ENCODE data around the gene TBL1Y. TPM values are rescaled to one million over a fixed set of nuclear protein-coding genes. Genes with fewer than 3 reads are reported as not detected.

Gene TBL1Y
- total and polyA plus RNA-seq, 2 of the 4 experiments (the other 2 are of a cell fraction): not detected

GRCh38 chrY:7102680-7103079 lies 192.2 kb downstream of the TBL1Y start:
- DNase-seq: no peak
- H3K56ac ChIP-seq (ENCODE audit: extremely low read depth, insufficient read depth, low read length): no peak overlapping the region
- no peak overlapping the region for H2AK9ac ChIP-seq (replicated peaks; ENCODE audit: low read depth, low read length, poor library complexity)
- no peak overlapping the region for H2AK5ac ChIP-seq (ENCODE audit: low read depth, low read length)
- dilution Hi-C loops (cut with HindIII; ENCODE audit: low sequenced_read_pairs, unreplicated experiment) (no loop called here), intact Hi-C loops (cut with micrococcal nuclease) (no loop called here), in situ Hi-C loops (cut with MboI; ENCODE audit: low sequenced_read_pairs) (no loop called here)
- ChIA-PET POLR2A (ENCODE audit: unreplicated experiment) (no interaction called here), CTCF (no interaction called here)
- no peak overlapping the region for H3K23ac ChIP-seq (ENCODE audit: low read depth, low read length)
- H2BK120ac ChIP-seq (ENCODE audit: low read depth, low read length): no peak overlapping the region
- no peak for TF ChIP-seq CHD1 (IDR thresholded peaks at IDR 0.05; ENCODE audit: low read depth, low read length)
- no peak overlapping the region for H2BK15ac ChIP-seq (ENCODE audit: low read depth, low read length)
- H3K27me3 ChIP-seq (ENCODE audit: control insufficient read depth, insufficient read depth, low read length): no peaks in the 10 kb centered on the region
- no peak overlapping the region for H4K5ac ChIP-seq (ENCODE audit: low read depth, low read length)
- H2AFZ ChIP-seq (replicated peaks; ENCODE audit: low read length, poor library complexity): no peak overlapping the region
- H3K9ac ChIP-seq (ENCODE audit: low read depth, low read length): no peak overlapping the region
- H3K27ac ChIP-seq (ENCODE audit: insufficient read depth, low read length): no peak overlapping the region
- ATAC-seq (ENCODE audit: low read depth): no peak
- no peaks in the 10 kb centered on the region for H3K36me3 ChIP-seq (ENCODE audit: control insufficient read depth, insufficient read depth, low read length)
- H3K18ac ChIP-seq (ENCODE audit: low read depth, low read length): no peak overlapping the region
- no peak overlapping the region for H3K4me3 ChIP-seq (ENCODE audit: insufficient read depth, low read depth, low read length)
- H3K79me1 ChIP-seq (ENCODE audit: low read depth in 1 of 2, low read length in 2 of 2): no peaks in the 10 kb centered on the region
- H2BK5ac ChIP-seq (ENCODE audit: low read depth, low read length, poor library complexity, severe bottlenecking): no peak overlapping the region
- H3K4me2 ChIP-seq (ENCODE audit: low read depth, low read length): no peak overlapping the region
- no peaks in the 10 kb centered on the region for H3K4me1 ChIP-seq (ENCODE audit: control insufficient read depth, insufficient read depth, low read length)
- H3K14ac ChIP-seq (replicated peaks; ENCODE audit: low read depth, low read length): no peak overlapping the region
- H3K9me3 ChIP-seq (ENCODE audit: control insufficient read depth, insufficient read depth, low read length): no peaks in the 10 kb centered on the region
- H3K4ac ChIP-seq (ENCODE audit: low read depth, low read length): no peak overlapping the region
- H2BK20ac ChIP-seq (ENCODE audit: low read depth, low read length): no peak overlapping the region
- WGBS, 2 experiments (ENCODE audit: extremely low coverage in 2 of 2, insufficient read length in 1 of 2): no CpG with 5 or more reads among the region's 1 CpG
- no peaks in the 10 kb centered on the region for H3K9me1 ChIP-seq (ENCODE audit: insufficient read depth, low read length)
- H4K20me1 ChIP-seq (ENCODE audit: insufficient read depth, low read length): no peaks in the 10 kb centered on the region
- H4K91ac ChIP-seq (ENCODE audit: insufficient read depth, low read depth, low read length): no peak overlapping the region
- no TSS peak for BruUV-seq (replicated peaks)
- no peak overlapping the region for H4K8ac ChIP-seq (ENCODE audit: low read depth in 2 of 2, low read length in 2 of 2)

All from IMR-90 (cell line).